Type B pancreatic cell (in vitro differentiated cells): Measurements from ENCODE around the gene SPATA2. TPM values are rescaled to one million over a fixed set of nuclear protein-coding genes. Genes with fewer than 3 reads are reported as not detected.
"Not testable (repeated sequence)": the region's sequence is repeated elsewhere in the genome, so short reads cannot be mapped to it uniquely, and the experiment has no call there.

Experiments used
- DNase-seq: peaks from one replicate; pipeline ENCODE4 v3.0.0; 2021; ENCODE audit warnings: mixed read lengths; ENCODE audit not compliant: unreplicated experiment; ENCODE audit errors: extremely low spot score
- H3K27ac Mint-ChIP-seq: 2 replicates; pipeline ENCODE4 v1.8.0; 2021; ENCODE audit warnings: mild to moderate bottlenecking, mixed read lengths
- H3K27me3 Mint-ChIP-seq: 2 replicates; pipeline ENCODE4 v1.8.0; 2021; ENCODE audit warnings: mixed read lengths
- H3K36me3 Mint-ChIP-seq: 2 replicates; pipeline ENCODE4 v1.8.0; 2021; ENCODE audit warnings: mixed read lengths
- H3K4me1 Mint-ChIP-seq: one replicate; pipeline ENCODE4 v1.8.0; 2021; ENCODE audit warnings: mixed read lengths; ENCODE audit not compliant: unreplicated experiment
- H3K4me3 Mint-ChIP-seq: 2 replicates; pipeline ENCODE4 v1.8.0; 2021; ENCODE audit warnings: mild to moderate bottlenecking, mixed read lengths
- H3K9me3 Mint-ChIP-seq: 2 replicates; pipeline ENCODE4 v1.8.0; 2021; ENCODE audit warnings: mixed read lengths
- long read RNA-seq: library from polyadenylated mRNA; unstranded; transcript quantifications from one replicate; pipeline ENCODE4 v2.0.0, GENCODE V29; 2020
- total RNA-seq: library from RNA; stranded (reverse); gene quantifications from 2 replicates; pipeline ENCODE4 v1.2.1, GENCODE V29; 2021; ENCODE audit warnings: low replicate concordance
- TF ChIP-seq, protein P1 (sequence below): fragments of 200-600 bp; sonication (generic); conservative IDR thresholded peaks from 2 replicates; pipeline ENCODE4 v1.5.0; 2021; ENCODE audit warnings: antibody characterized with exemption, mild to moderate bottlenecking

SPATA2 gene, protein sequence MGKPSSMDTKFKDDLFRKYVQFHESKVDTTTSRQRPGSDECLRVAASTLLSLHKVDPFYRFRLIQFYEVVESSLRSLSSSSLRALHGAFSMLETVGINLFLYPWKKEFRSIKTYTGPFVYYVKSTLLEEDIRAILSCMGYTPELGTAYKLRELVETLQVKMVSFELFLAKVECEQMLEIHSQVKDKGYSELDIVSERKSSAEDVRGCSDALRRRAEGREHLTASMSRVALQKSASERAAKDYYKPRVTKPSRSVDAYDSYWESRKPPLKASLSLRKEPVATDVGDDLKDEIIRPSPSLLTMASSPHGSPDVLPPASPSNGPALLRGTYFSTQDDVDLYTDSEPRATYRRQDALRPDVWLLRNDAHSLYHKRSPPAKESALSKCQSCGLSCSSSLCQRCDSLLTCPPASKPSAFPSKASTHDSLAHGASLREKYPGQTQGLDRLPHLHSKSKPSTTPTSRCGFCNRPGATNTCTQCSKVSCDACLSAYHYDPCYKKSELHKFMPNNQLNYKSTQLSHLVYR
- 9.2 and 11.3 TPM in 2 replicates for total RNA-seq
- long read RNA-seq, partial matches to known transcripts, result 0 of 1 reads
- long read RNA-seq, other reads (novel, unspliced or antisense), result 1 of 1 reads

- no peaks in the 10 kb centered on the region for H3K27me3 Mint-ChIP-seq
- peak within 1 kb of the TSS; percentile 99 for H3K4me3 Mint-ChIP-seq
- TF ChIP-seq, protein P1, sequence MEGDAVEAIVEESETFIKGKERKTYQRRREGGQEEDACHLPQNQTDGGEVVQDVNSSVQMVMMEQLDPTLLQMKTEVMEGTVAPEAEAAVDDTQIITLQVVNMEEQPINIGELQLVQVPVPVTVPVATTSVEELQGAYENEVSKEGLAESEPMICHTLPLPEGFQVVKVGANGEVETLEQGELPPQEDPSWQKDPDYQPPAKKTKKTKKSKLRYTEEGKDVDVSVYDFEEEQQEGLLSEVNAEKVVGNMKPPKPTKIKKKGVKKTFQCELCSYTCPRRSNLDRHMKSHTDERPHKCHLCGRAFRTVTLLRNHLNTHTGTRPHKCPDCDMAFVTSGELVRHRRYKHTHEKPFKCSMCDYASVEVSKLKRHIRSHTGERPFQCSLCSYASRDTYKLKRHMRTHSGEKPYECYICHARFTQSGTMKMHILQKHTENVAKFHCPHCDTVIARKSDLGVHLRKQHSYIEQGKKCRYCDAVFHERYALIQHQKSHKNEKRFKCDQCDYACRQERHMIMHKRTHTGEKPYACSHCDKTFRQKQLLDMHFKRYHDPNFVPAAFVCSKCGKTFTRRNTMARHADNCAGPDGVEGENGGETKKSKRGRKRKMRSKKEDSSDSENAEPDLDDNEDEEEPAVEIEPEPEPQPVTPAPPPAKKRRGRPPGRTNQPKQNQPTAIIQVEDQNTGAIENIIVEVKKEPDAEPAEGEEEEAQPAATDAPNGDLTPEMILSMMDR, result no peak
- H3K4me1 Mint-ChIP-seq, result peaks cover 28% of the 10 kb centered on the region
- H3K27ac Mint-ChIP-seq, result peak within 1 kb of the TSS; percentile 99
- DNase-seq, result peak; percentile 95
- no peaks in the 10 kb centered on the region for H3K9me3 Mint-ChIP-seq
- H3K36me3 Mint-ChIP-seq, result no peaks in the 10 kb centered on the region
Observed at GRCh38 chr20:49915380-49916145, at the start of gene SPATA2. TSS of gene SPATA2 (minus strand) at chr20:49915529. CDS start at chr20:49908490, 7,039 bp downstream.

- peaks cover 22% of the 10 kb centered on the region for H3K36me3 Mint-ChIP-seq
- peaks cover 8% of the 10 kb centered on the region for H3K4me1 Mint-ChIP-seq
- TF ChIP-seq, protein P1, result no peak
- H3K9me3 Mint-ChIP-seq, result no peaks in the 10 kb centered on the region
- DNase-seq, result no peak
- H3K4me3 Mint-ChIP-seq, result no peak overlapping the region
- no peaks in the 10 kb centered on the region for H3K27me3 Mint-ChIP-seq
- H3K27ac Mint-ChIP-seq, result no peak overlapping the region
Observed at GRCh38 chr20:49961413-49961812, 46.1 kb upstream of the SPATA2 start.

DNA sequence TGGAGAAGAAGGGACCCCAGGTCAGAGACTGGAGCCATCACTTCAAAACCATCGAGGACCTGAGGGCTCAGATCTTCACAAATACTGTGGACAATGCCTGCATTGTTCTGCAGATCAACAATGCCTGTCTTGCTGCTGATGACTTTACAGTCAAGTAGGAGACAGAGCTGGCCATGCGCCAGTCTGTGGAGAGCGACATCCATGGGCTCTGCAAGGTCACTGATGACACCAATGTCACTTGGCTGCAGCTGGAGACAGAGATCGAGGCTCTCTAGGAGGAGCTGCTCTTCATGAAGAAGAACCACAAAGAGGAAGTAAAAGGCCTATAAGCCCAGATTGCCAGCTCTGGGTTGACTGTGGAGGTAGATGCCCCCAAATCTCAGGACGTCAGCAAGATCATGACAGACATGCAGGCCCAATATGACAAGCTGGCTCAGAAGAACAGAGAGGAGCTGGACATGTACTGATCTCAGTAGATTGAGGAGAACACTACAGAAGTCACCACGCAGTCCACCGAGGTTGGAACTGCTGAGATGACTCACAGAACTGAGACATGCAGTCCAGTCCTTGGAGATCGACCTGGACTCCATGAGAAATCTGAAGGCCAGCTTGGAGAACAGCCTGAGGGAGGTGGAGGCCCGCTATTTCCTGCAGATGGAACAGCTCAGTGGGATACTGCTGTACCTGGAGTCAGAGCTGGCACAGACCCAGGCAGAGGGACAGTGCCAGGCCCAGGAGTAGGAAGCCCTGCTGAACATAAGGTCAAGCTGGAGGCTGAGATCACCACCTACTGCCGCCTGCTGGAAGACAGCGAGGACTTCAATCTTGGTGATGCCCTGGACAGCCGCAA, 42.0 kb upstream of the SPATA2 start:
- not testable (repeated sequence) for H3K4me1 Mint-ChIP-seq, H3K27me3 Mint-ChIP-seq, H3K4me3 Mint-ChIP-seq, DNase-seq, H3K9me3 Mint-ChIP-seq, H3K27ac Mint-ChIP-seq
- peaks cover 36% of the 10 kb centered on the region for H3K36me3 Mint-ChIP-seq

- Mint-ChIP-seq H3K36me3 (peaks cover 38% of the 10 kb centered on the region), H3K4me3 (no peak overlapping the region), H3K9me3 (no peaks in the 10 kb centered on the region), H3K27ac (no peak overlapping the region), H3K27me3 (no peaks in the 10 kb centered on the region), H3K4me1 (no peaks in the 10 kb centered on the region)
- TF ChIP-seq, protein P1, result no peak
- DNase-seq, result no peak
Observed at GRCh38 chr20:49956689-49957088, 41.4 kb upstream of the SPATA2 start.

DNA sequence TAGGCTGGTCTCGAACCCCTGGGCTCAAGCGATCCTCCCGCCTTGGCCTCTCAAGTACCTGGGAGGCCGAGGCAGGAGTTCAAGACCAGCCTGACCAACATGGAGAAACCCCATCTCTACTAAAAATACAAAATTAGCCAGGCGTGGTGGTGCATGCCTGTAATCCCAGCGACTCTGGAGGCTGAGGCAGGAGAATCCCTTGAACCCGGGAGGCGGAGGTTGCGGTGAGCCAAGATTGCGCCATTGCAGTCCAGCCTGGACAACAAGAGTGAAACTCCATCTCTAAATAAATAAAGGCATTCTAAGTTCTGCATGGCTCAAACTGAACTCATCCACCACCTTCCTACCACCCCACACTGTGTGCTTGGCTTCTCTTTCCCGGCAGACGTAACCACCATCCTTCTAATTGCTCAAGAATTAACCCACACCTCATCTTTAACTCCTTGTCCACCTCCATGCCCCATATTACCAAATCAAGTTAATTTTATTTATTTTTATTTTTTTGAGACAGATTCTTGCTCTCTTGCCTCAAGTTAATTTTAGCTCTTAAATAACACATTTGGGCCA, 40.6 kb upstream of the SPATA2 start:
- not testable (repeated sequence) for H3K4me3 Mint-ChIP-seq, H3K9me3 Mint-ChIP-seq, H3K27me3 Mint-ChIP-seq, H3K4me1 Mint-ChIP-seq, H3K27ac Mint-ChIP-seq, DNase-seq
- H3K36me3 Mint-ChIP-seq, result peaks cover 37% of the 10 kb centered on the region

- H3K4me3 Mint-ChIP-seq, result no peak overlapping the region
- H3K27me3 Mint-ChIP-seq, result no peaks in the 10 kb centered on the region
- H3K4me1 Mint-ChIP-seq, result no peaks in the 10 kb centered on the region
- no peaks in the 10 kb centered on the region for H3K9me3 Mint-ChIP-seq
- H3K27ac Mint-ChIP-seq, result no peak overlapping the region
- H3K36me3 Mint-ChIP-seq, result peaks cover 37% of the 10 kb centered on the region
- DNase-seq, result no peak
- TF ChIP-seq, protein P1, result no peak
Observed at GRCh38 chr20:49955167-49955566, 39.8 kb upstream of the SPATA2 start.
